ENCODE results near the gene ZNF280B. TPM values are rescaled to one million over a fixed set of nuclear protein-coding genes. Genes with fewer than 3 reads are reported as not detected.
A peak's percentile ranks its signal among the peaks of the same experiment; 100 is the strongest.
"Not testable (repeated sequence)": the region's sequence is repeated elsewhere in the genome, so short reads cannot be mapped to it uniquely, and the experiment has no call there.

ZNF280B gene
- polyA plus RNA-seq, 4 donors = 3.9 to 5.4 (median 4.6) TPM

GRCh38 chr22:22465782-22466181, 42.8 kb downstream of the ZNF280B start:
- DNase-seq (ENCODE audit: low read depth in 4 of 4, low spot score in 2 of 4) = no peak

- DNase-seq (ENCODE audit: low read depth in 4 of 4, low spot score in 2 of 4) = no peak
Observed at GRCh38 chr22:22465094-22465602, 43.4 kb downstream of the ZNF280B start.

- no peak for DNase-seq (ENCODE audit: low read depth in 4 of 4, low spot score in 2 of 4)
Observed at GRCh38 chr22:22464541-22465054, 43.9 kb downstream of the ZNF280B start.

- peak; percentile 48 to 68 (median 51) for DNase-seq (ENCODE audit: low read depth in 4 of 4, low spot score in 2 of 4)
Observed at GRCh38 chr22:22463855-22464540, 44.5 kb downstream of the ZNF280B start.

GRCh38 chr22:22462813-22463567, 45.6 kb downstream of the ZNF280B start:
- DNase-seq (ENCODE audit: low read depth in 4 of 4, low spot score in 2 of 4) = no peak

GRCh38 chr22:22461583-22461982, 47.0 kb downstream of the ZNF280B start:
- DNase-seq (ENCODE audit: low read depth in 4 of 4, low spot score in 2 of 4) = no peak

GRCh38 chr22:22461111-22461510, 47.4 kb downstream of the ZNF280B start:
- DNase-seq (ENCODE audit: low read depth in 4 of 4, low spot score in 2 of 4) = no peak

- DNase-seq (ENCODE audit: low read depth in 4 of 4, low spot score in 2 of 4) = no peak
Observed at GRCh38 chr22:22460635-22461034, 47.9 kb downstream of the ZNF280B start.

- DNase-seq (ENCODE audit: low read depth in 4 of 4, low spot score in 2 of 4) = no peak
Observed at GRCh38 chr22:22460060-22460459, 48.5 kb downstream of the ZNF280B start.

GRCh38 chr22:22458896-22459588, 49.5 kb downstream of the ZNF280B start:
- DNase-seq (ENCODE audit: low read depth in 4 of 4, low spot score in 2 of 4) = no peak

GRCh38 chr22:22458387-22458786, 50.2 kb downstream of the ZNF280B start:
- DNase-seq (ENCODE audit: low read depth in 4 of 4, low spot score in 2 of 4) = no peak

GRCh38 chr22:22454997-22455396, 53.5 kb downstream of the ZNF280B start:
- no peak for DNase-seq (ENCODE audit: low read depth in 4 of 4, low spot score in 2 of 4)

- no peak for DNase-seq (ENCODE audit: low read depth in 4 of 4, low spot score in 2 of 4)
Observed at GRCh38 chr22:22452996-22453686, 55.4 kb downstream of the ZNF280B start.

- no peak for DNase-seq (ENCODE audit: low read depth in 4 of 4, low spot score in 2 of 4)
Observed at GRCh38 chr22:22452211-22452610, 56.3 kb downstream of the ZNF280B start.

GRCh38 chr22:22450343-22450839, 58.2 kb downstream of the ZNF280B start:
- no peak for DNase-seq (ENCODE audit: low read depth in 4 of 4, low spot score in 2 of 4)

- no peak for DNase-seq (ENCODE audit: low read depth in 4 of 4, low spot score in 2 of 4)
Observed at GRCh38 chr22:22449819-22450218, 58.7 kb downstream of the ZNF280B start.

GRCh38 chr22:22446517-22446916, 62.0 kb downstream of the ZNF280B start:
- no peak for DNase-seq (ENCODE audit: low read depth in 4 of 4, low spot score in 2 of 4)

GRCh38 chr22:22444007-22444589, 64.4 kb downstream of the ZNF280B start:
- not testable (repeated sequence) for DNase-seq (ENCODE audit: low read depth in 4 of 4, low spot score in 2 of 4)

GRCh38 chr22:22442928-22443709, 65.4 kb downstream of the ZNF280B start:
- no peak for DNase-seq (ENCODE audit: low read depth in 4 of 4, low spot score in 2 of 4)

Data from left renal cortex interstitium (tissue), 4 donors.